GM12878 (cell line): ENCODE measurements around the gene TANK. TPM values are rescaled to one million over a fixed set of nuclear protein-coding genes. Genes with fewer than 3 reads are reported as not detected.

Experiments used
- BCL11A ChIP-seq: IDR thresholded peaks from 2 replicates; pipeline ENCODE4 v1.6.1; 2011; ENCODE audit warnings: low read depth, low read length
- E4F1 ChIP-seq: fragments of 450-650 bp; IDR thresholded peaks from 2 replicates; pipeline ENCODE4 v1.6.1; 2018; ENCODE audit warnings: borderline replicate concordance, mild to moderate bottlenecking; ENCODE audit not compliant: partially characterized antibody
- POLR2A ChIP-seq: IDR thresholded peaks from 2 replicates; pipeline ENCODE4 v1.6.1; 2011; ENCODE audit warnings: low read depth, mild to moderate bottlenecking, low read length
- POU2F2 ChIP-seq: IDR thresholded peaks from 3 replicates; pipeline ENCODE4 v1.6.1; 2011; ENCODE audit warnings: low read depth, mild to moderate bottlenecking, low read length, borderline replicate concordance
- RAD51 ChIP-seq: fragments of 450-650 bp; IDR thresholded peaks from 2 replicates; pipeline ENCODE4 v1.6.1; 2016; ENCODE audit warnings: moderate library complexity, mild to moderate bottlenecking, inconsistent platforms
- RB1 ChIP-seq: fragments of 450-650 bp; formaldehyde crosslinking; IDR thresholded peaks from 2 replicates; pipeline ENCODE4 v1.6.1; 2017; ENCODE audit warnings: mild to moderate bottlenecking, borderline replicate concordance
- SRF ChIP-seq, 2 experiments: IDR thresholded peaks; 2 replicates each; pipeline ENCODE4 v1.6.1; 2011; ENCODE audit warnings: low read depth in 2 of 2, low read length in 2 of 2, mild to moderate bottlenecking in 1 of 2, moderate library complexity in 1 of 2
- USF2 ChIP-seq: IDR thresholded peaks from 2 replicates; pipeline ENCODE4 v1.6.1; 2011; ENCODE audit warnings: low read depth, low read length, improper control_type of control experiment, borderline replicate concordance
- ZNF24 ChIP-seq: fragments of 450-650 bp; IDR thresholded peaks from 2 replicates; pipeline ENCODE4 v1.6.1; 2017; ENCODE audit warnings: antibody characterized with exemption, mild to moderate bottlenecking
- polyA plus RNA-seq, 11 experiments: library from polyadenylated mRNA; depleted of rRNA in 4 of 11; unstranded in 6 of 11; stranded (reverse) in 5 of 11; fragments of >200 nt; fragmentation: Nextera tagmentation in 4 of 11; fragmentation: Illumina TruSeq in 1 of 11; extraction: Ambion mirVana in 4 of 11; extraction: Trizol in 1 of 11; gene quantifications; 1 replicate in 1 of 11; 2 replicates in 10 of 11; pipeline versions ENCODE4 v1.2.1 to v1.2.3, GENCODE V29; 2011 to 2016; ENCODE audit warnings: inconsistent platforms in 2 of 11, missing spikeins in 2 of 11, low read depth in 1 of 11
- total RNA-seq, 4 experiments: library from RNA; depleted of rRNA in 3 of 4; stranded (reverse); fragments of >200 nt in 3 of 4; fragmentation: Illumina TruSeq in 1 of 4; extraction: Trizol in 1 of 4; gene quantifications; 2 replicates each; pipeline versions ENCODE4 v1.2.1 to v1.2.3, GENCODE V29; 2013 to 2021
- TF ChIP-seq, protein P1 (sequence below): fragments of 450-650 bp; IDR thresholded peaks from 2 replicates; pipeline ENCODE4 v1.6.1; 2017; ENCODE audit warnings: low read depth, mild to moderate bottlenecking, moderate library complexity
- TF ChIP-seq, protein P2 (sequence below): fragments of 450-650 bp; IDR thresholded peaks from 2 replicates; pipeline ENCODE4 v1.6.1; 2017; ENCODE audit warnings: borderline replicate concordance

The TANK gene
- total and polyA plus RNA-seq, 10 of the 15 experiments (the other 5 are each of a cell fraction or from before 2014, with no cell fraction given), result 48.6 to 127 (median 103) TPM

DNA sequence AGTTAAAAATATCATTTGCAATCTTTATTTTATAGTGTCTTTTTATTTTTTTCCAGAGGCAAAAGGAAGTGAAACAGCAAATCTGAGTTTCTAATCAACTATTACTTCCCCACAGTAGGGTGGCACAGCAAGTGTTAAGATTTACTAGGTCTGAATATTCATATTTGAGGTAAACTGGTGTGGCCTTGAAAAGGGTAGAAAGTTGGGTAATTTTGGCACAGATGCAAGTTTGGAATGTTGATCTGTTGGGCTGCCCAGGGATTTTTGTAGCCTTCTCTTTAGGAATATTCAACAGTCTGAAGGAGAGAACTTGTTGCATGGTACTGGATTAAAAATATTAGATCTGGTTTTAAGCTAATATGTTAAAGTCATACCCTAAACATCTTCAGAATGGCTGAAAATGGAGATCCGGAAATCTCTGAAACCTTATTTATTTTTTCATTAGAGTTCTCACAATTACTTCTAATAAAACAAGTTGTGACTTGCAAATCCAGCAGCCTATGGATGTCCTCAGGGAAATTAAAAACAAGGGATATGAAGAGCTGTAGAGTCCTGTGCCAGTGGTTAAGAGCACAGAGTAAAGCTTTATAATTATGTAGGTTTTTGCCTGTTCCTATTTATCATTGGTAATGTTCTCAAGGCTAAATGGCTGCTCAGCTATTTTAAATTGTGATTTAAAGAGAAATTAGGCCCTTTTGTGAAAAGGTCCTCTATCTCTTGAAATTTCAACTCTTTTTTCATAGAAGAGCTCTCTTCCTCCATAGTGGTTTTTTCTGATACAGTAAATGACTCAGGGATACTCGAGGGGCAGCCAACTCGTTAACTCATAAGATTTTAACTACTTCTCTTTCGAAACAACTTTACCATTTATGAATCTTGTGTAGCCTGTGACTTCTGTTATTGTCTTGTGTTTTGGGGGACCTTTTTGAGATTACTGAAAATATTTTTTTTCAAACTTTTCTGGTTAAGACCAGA, 11.0 kb downstream of the TANK start (continued):
- no peak for TF ChIP-seq E4F1
- no peak for TF ChIP-seq RAD51
- TF ChIP-seq POLR2A, result no peak
- TF ChIP-seq ZNF24, result peak; percentile 37; the same call in 1 of the 2 replicates
- TF ChIP-seq RB1, result no peak
- TF ChIP-seq USF2, result no peak
- no peak for TF ChIP-seq SRF (IDR thresholded peaks at IDR 0.05; ENCODE audit: low read depth in 2 of 2, low read length in 2 of 2)
- peak; percentile 66; the same call in 1 of the 3 replicates for TF ChIP-seq POU2F2
- TF ChIP-seq, protein P1, sequence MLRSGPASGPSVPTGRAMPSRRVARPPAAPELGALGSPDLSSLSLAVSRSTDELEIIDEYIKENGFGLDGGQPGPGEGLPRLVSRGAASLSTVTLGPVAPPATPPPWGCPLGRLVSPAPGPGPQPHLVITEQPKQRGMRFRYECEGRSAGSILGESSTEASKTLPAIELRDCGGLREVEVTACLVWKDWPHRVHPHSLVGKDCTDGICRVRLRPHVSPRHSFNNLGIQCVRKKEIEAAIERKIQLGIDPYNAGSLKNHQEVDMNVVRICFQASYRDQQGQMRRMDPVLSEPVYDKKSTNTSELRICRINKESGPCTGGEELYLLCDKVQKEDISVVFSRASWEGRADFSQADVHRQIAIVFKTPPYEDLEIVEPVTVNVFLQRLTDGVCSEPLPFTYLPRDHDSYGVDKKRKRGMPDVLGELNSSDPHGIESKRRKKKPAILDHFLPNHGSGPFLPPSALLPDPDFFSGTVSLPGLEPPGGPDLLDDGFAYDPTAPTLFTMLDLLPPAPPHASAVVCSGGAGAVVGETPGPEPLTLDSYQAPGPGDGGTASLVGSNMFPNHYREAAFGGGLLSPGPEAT, result 0 out of 2 replicates have a peak, but pooled peaks have one; percentile 2
- TF ChIP-seq BCL11A, result no peak
- TF ChIP-seq, protein P2, sequence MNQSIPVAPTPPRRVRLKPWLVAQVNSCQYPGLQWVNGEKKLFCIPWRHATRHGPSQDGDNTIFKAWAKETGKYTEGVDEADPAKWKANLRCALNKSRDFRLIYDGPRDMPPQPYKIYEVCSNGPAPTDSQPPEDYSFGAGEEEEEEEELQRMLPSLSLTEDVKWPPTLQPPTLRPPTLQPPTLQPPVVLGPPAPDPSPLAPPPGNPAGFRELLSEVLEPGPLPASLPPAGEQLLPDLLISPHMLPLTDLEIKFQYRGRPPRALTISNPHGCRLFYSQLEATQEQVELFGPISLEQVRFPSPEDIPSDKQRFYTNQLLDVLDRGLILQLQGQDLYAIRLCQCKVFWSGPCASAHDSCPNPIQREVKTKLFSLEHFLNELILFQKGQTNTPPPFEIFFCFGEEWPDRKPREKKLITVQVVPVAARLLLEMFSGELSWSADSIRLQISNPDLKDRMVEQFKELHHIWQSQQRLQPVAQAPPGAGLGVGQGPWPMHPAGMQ, result no peak
